H1 (cell line): Measurements from ENCODE around the gene SLC37A3. TPM values are rescaled to one million over a fixed set of nuclear protein-coding genes. Genes with fewer than 3 reads are reported as not detected.

ENCODE experiments used
- CTCF ChIA-PET: fragments of 300-600 bp; sonication (Branson Sonifier 250); formaldehyde crosslinking; loops from one replicate; lab custom pipeline; 2021; ENCODE audit not compliant: partially characterized antibody; lab: Charles Lee
- POLR2A ChIA-PET: fragments of 300-600 bp; sonication (Branson Sonifier 250); formaldehyde crosslinking; loops from one replicate; lab custom pipeline; 2021; ENCODE audit warnings: inconsistent platforms; ENCODE audit not compliant: partially characterized antibody; lab: Charles Lee
- DNase-seq, 2 experiments: peaks; one replicate each; pipeline versions ENCODE4 v3.0.0 to v3.0.0-alpha.2; 2010 to 2022; ENCODE audit warnings: low spot score in 2 of 2, low read depth in 1 of 2, mixed read lengths in 1 of 2
- FAIRE-seq: peaks from 2 replicates; lab custom pipeline; 2011; peaks lifted over from hg19 to GRCh38; lab: Jason Lieb, UNC
- H2AFZ ChIP-seq: 2 replicates; pipeline ENCODE4 v1.8.1; 2012; ENCODE audit warnings: low read length, inconsistent platforms
- H2AK5ac ChIP-seq: 2 replicates; pipeline ENCODE4 v1.6.1; 2013; ENCODE audit warnings: low read depth, low read length
- H2BK120ac ChIP-seq: replicated peaks from 2 replicates; pipeline ENCODE3; 2013; ENCODE audit warnings: low read depth, low read length, inconsistent platforms
- H2BK12ac ChIP-seq: 2 replicates; pipeline ENCODE4 v1.6.1; 2013; ENCODE audit warnings: low read depth, low read length
- H2BK15ac ChIP-seq: 2 replicates; pipeline ENCODE4 v1.6.1; 2013; ENCODE audit warnings: low read length
- H2BK20ac ChIP-seq: 2 replicates; pipeline ENCODE4 v1.6.1; 2013; ENCODE audit warnings: low read length
- H2BK5ac ChIP-seq: 2 replicates; pipeline ENCODE4 v1.6.1; 2013; ENCODE audit warnings: low read depth, low read length
- H3K14ac ChIP-seq: 2 replicates; pipeline ENCODE4 v1.6.1; 2013; ENCODE audit warnings: inconsistent platforms; ENCODE audit not compliant: insufficient read length
- H3K18ac ChIP-seq: 2 replicates; pipeline ENCODE4 v1.6.1; 2013; ENCODE audit warnings: low read length; ENCODE audit errors: extremely low read depth
- H3K23ac ChIP-seq: 2 replicates; pipeline ENCODE4 v1.6.1; 2013; ENCODE audit warnings: inconsistent platforms; ENCODE audit not compliant: insufficient read length
- H3K23me2 ChIP-seq: 2 replicates; pipeline ENCODE4 v1.6.1; 2013; ENCODE audit warnings: low read depth, low read length
- H3K27ac ChIP-seq: 2 replicates; pipeline ENCODE4 v1.6.1; 2011; ENCODE audit warnings: low read depth, low read length, inconsistent platforms
- H3K27me3 ChIP-seq, 4 experiments: replicated peaks in 1 of 4; 1 replicate in 1 of 4; 2 replicates in 3 of 4; pipeline versions ENCODE4 v1.6.1 to v1.8.1; 2011 to 2013; ENCODE audit warnings: low read length in 3 of 4, mild to moderate bottlenecking in 3 of 4, inconsistent platforms in 2 of 4, mixed read lengths in 2 of 4, moderate library complexity in 1 of 4; ENCODE audit not compliant: control insufficient read depth in 3 of 4, insufficient read depth in 3 of 4; ENCODE audit errors: extremely low read depth in 1 of 4
- H3K36me3 ChIP-seq, 4 experiments: 2 replicates each; pipeline versions ENCODE4 v1.6.1 to v1.8.1; 2011 to 2013; ENCODE audit warnings: mild to moderate bottlenecking in 4 of 4, low read length in 3 of 4, moderate library complexity in 2 of 4, control low read depth in 1 of 4, inconsistent platforms in 1 of 4; ENCODE audit not compliant: insufficient read depth in 4 of 4, control insufficient read depth in 2 of 4
- H3K4ac ChIP-seq: replicated peaks from 2 replicates; pipeline ENCODE3; 2013; ENCODE audit warnings: low read length, low read depth, mixed read lengths, inconsistent platforms; ENCODE audit not compliant: insufficient read length
- H3K4me1 ChIP-seq, 4 experiments: replicated peaks in 1 of 4; 1 replicate in 1 of 4; 2 replicates in 3 of 4; pipeline versions ENCODE4 v1.6.1 to v1.8.1; 2011 to 2013; ENCODE audit warnings: low read length in 3 of 4, inconsistent platforms in 2 of 4, mixed read lengths in 1 of 4; ENCODE audit not compliant: insufficient read depth in 4 of 4, control insufficient read depth in 3 of 4
- H3K4me2 ChIP-seq, 2 experiments: 2 replicates each; pipeline versions ENCODE4 v1.6.1 to v1.8.1; 2011 to 2013; ENCODE audit warnings: low read depth in 2 of 2, low read length in 2 of 2, control low read depth in 1 of 2, inconsistent platforms in 1 of 2, mild to moderate bottlenecking in 1 of 2; ENCODE audit not compliant: insufficient read depth in 1 of 2
- H3K4me3 ChIP-seq, 4 experiments: fragments of 200-600, 300-600 bp in 1 of 4; sonication (generic), shearing (Covaris generic), sonication (Bioruptor Twin) in 1 of 4; 2 replicates each; pipeline versions ENCODE4 v1.5.1 to v1.8.1; 2011 to 2016; ENCODE audit warnings: low read length in 4 of 4, low read depth in 3 of 4, control low read depth in 2 of 4, inconsistent platforms in 2 of 4, mild to moderate bottlenecking in 2 of 4, mixed read lengths in 1 of 4, moderate library complexity in 1 of 4; ENCODE audit not compliant: insufficient read depth in 2 of 4; ENCODE audit errors: extremely low read depth in 1 of 4
- H3K56ac ChIP-seq: replicated peaks from 2 replicates; pipeline ENCODE3; 2013; ENCODE audit warnings: low read depth, mild to moderate bottlenecking, mixed read lengths, low read length, inconsistent platforms; ENCODE audit not compliant: insufficient read length
- H3K79me1 ChIP-seq: 2 replicates; pipeline ENCODE4 v1.6.1; 2013; ENCODE audit warnings: low read depth, low read length, control low read depth
- H3K79me2 ChIP-seq, 2 experiments: 2 replicates each; pipeline versions ENCODE4 v1.6.1 to v1.8.1; 2012 to 2013; ENCODE audit warnings: low read length in 2 of 2, mild to moderate bottlenecking in 2 of 2, inconsistent platforms in 1 of 2; ENCODE audit not compliant: insufficient read depth in 2 of 2, control insufficient read depth in 1 of 2
- H3K9ac ChIP-seq, 4 experiments: replicated peaks in 1 of 4; 1 replicate in 1 of 4; 2 replicates in 3 of 4; pipeline versions ENCODE4 v1.6.1 to v1.8.1; 2011 to 2013; ENCODE audit warnings: low read depth in 3 of 4, low read length in 3 of 4, control low read depth in 2 of 4, mild to moderate bottlenecking in 2 of 4, moderate library complexity in 2 of 4, inconsistent platforms in 1 of 4; ENCODE audit errors: extremely low read depth in 1 of 4
- H3K9me3 ChIP-seq, 2 experiments: 2 replicates each; pipeline versions ENCODE4 v1.6.1 to v1.8.1; 2012 to 2013; ENCODE audit warnings: mild to moderate bottlenecking in 2 of 2, moderate library complexity in 2 of 2, control low read depth in 1 of 2, inconsistent platforms in 1 of 2, low read depth in 1 of 2, low read length in 1 of 2, mixed read lengths in 1 of 2; ENCODE audit not compliant: insufficient read depth in 2 of 2
- H4K20me1 ChIP-seq, 2 experiments: replicated peaks in 1 of 2; 2 replicates each; pipeline versions ENCODE3 to v1.8.1; 2011 to 2013; ENCODE audit warnings: inconsistent platforms in 2 of 2, low read length in 2 of 2, mild to moderate bottlenecking in 1 of 2; ENCODE audit not compliant: insufficient read depth in 2 of 2, control insufficient read depth in 1 of 2
- H4K5ac ChIP-seq: 2 replicates; pipeline ENCODE4 v1.6.1; 2013; ENCODE audit warnings: low read length, low read depth, mixed read lengths, inconsistent platforms; ENCODE audit not compliant: insufficient read length
- H4K8ac ChIP-seq: 2 replicates; pipeline ENCODE4 v1.8.0; 2013; ENCODE audit warnings: mild to moderate bottlenecking, moderate library complexity, low read length, inconsistent platforms; ENCODE audit not compliant: insufficient read depth; ENCODE audit errors: extremely low read depth
- H4K91ac ChIP-seq: replicated peaks from 2 replicates; pipeline ENCODE3; 2013; ENCODE audit warnings: low read length, mixed read lengths, inconsistent platforms; ENCODE audit not compliant: insufficient read length
- ATF2 ChIP-seq: IDR thresholded peaks from 2 replicates; pipeline ENCODE4 v1.6.1; 2012; ENCODE audit warnings: low read length, inconsistent platforms
- BACH1 ChIP-seq: IDR thresholded peaks from 2 replicates; pipeline ENCODE4 v1.6.1; 2012; ENCODE audit warnings: low read length, improper control_type of control experiment
- CTCF ChIP-seq, 3 experiments: IDR thresholded peaks; 1 replicate in 2 of 3; 2 replicates in 1 of 3; pipeline versions ENCODE4 v1.5.1 to v1.6.1; 2011; ENCODE audit warnings: low read length in 3 of 3, mild to moderate bottlenecking in 3 of 3, inconsistent platforms in 2 of 3, low read depth in 1 of 3, moderate library complexity in 1 of 3; ENCODE audit not compliant: insufficient read depth in 1 of 3; ENCODE audit errors: control extremely low read depth in 1 of 3
- HDAC2 ChIP-seq, 2 experiments: fragments of 300-600 bp in 1 of 2; sonication (generic) in 1 of 2; IDR thresholded peaks; 2 replicates each; pipeline ENCODE4 v1.6.1; 2011 to 2012; ENCODE audit warnings: low read depth in 2 of 2, low read length in 2 of 2, mild to moderate bottlenecking in 2 of 2, moderate library complexity in 2 of 2, borderline replicate concordance in 1 of 2, inconsistent platforms in 1 of 2
- KDM4A ChIP-seq: IDR thresholded peaks from one replicate; pipeline ENCODE4 v1.7.1; 2012; ENCODE audit warnings: low read depth, mild to moderate bottlenecking, moderate library complexity, low read length, inconsistent platforms; ENCODE audit not compliant: severe bottlenecking
- NRF1 ChIP-seq: IDR thresholded peaks from 2 replicates; pipeline ENCODE4 v1.6.1; 2011; ENCODE audit warnings: mild to moderate bottlenecking, low read depth, low read length, improper control_type of control experiment
- SAP30 ChIP-seq: fragments of 300-600 bp; sonication (generic); IDR thresholded peaks from 2 replicates; pipeline ENCODE4 v1.7.1; 2012; ENCODE audit warnings: low read length, moderate library complexity, mild to moderate bottlenecking, inconsistent platforms; ENCODE audit not compliant: insufficient read depth, insufficient replicate concordance
- SIN3A ChIP-seq, 2 experiments: IDR thresholded peaks in 1 of 2; conservative IDR thresholded peaks in 1 of 2; 2 replicates each; pipeline ENCODE4 v1.6.1; 2011 to 2012; ENCODE audit warnings: low read length in 2 of 2, improper control_type of control experiment in 1 of 2, low read depth in 1 of 2, mild to moderate bottlenecking in 1 of 2
- WGBS, 2 experiments: shearing (Covaris generic) in 1 of 2; methylation state at CpG; one replicate each; pipeline versions ENCODE4 v1.1.6 to v1.1.7; 2013 to 2015; ENCODE audit warnings: low lambda C conversion rate in 2 of 2, mixed read lengths in 2 of 2, inconsistent platforms in 1 of 2, low coverage in 1 of 2, missing lambda C conversion rate in 1 of 2; ENCODE audit not compliant: insufficient replicate concordance in 2 of 2, insufficient coverage in 1 of 2, insufficient read length in 1 of 2; ENCODE audit errors: extremely low coverage in 1 of 2, missing lambda C conversion rate in 1 of 2; 5-methylcytosine and 5-hydroxymethylcytosine counted together
- polyA plus RNA-seq, 7 experiments: library from polyadenylated mRNA; depleted of rRNA in 3 of 7; stranded (reverse) in 5 of 7; unstranded in 2 of 7; fragments of >200 nt in 5 of 7; fragments of 200-250 nt in 2 of 7; gene quantifications; 1 replicate in 5 of 7; 2 replicates in 1 of 7; 4 replicates in 1 of 7; pipeline versions ENCODE4 v1.2.1 to v1.2.3, GENCODE V29; 2011 to 2013; ENCODE audit warnings: missing spikeins in 2 of 7, mixed read lengths in 2 of 7
- total RNA-seq: library from RNA; stranded (reverse); fragmentation: NEBNext Ultra II Directional; extraction: Animal tissue kit (Norgen Biotek cat#: 25700); gene quantifications from 2 replicates; pipeline ENCODE4 v1.2.1, GENCODE V29; 2021

SLC37A3 gene
- total and polyA plus RNA-seq, 2 of the 8 experiments (the other 6 are each of a cell fraction or from before 2014, with no cell fraction given) = 58.2 to 71.0 TPM

- Histone ChIP-seq H4K8ac (no peak overlapping the region), H3K4ac (no peak overlapping the region)
- 99% methylated on average over 3 of the region's 3 CpGs; no CpG with 5 or more reads in 1 of the 2 experiments for WGBS, 2 experiments
- TF ChIP-seq HDAC2 (IDR thresholded peaks at IDR 0.05; ENCODE audit: borderline replicate concordance in 1 of 2, low read depth in 2 of 2, low read length in 2 of 2) = no peak
- TF ChIP-seq NRF1 = no peak
- no peak for TF ChIP-seq ATF2
- no peak for TF ChIP-seq BACH1
- TF ChIP-seq SIN3A (conservative IDR thresholded peaks at IDR 0.05 in 1 of 2, IDR thresholded peaks at IDR 0.05 in 1 of 2; ENCODE audit: low read depth in 1 of 2, low read length in 2 of 2) = no peak
- no peak for TF ChIP-seq SAP30
- TF ChIP-seq KDM4A = no peak
- TF ChIP-seq CTCF (IDR thresholded peaks at IDR 0.05; ENCODE audit: control extremely low read depth in 1 of 3, insufficient read depth in 1 of 3, low read depth in 1 of 3, low read length in 3 of 3) = no peak
- TF ChIP-seq, all 59 proteins: peak for 0
- H2BK5ac ChIP-seq = no peak overlapping the region
- no peak overlapping the region for H2BK20ac ChIP-seq
- FAIRE-seq = no peak
- H3K23me2 ChIP-seq = no peaks in the 10 kb centered on the region
- peaks cover 0 to 4% (median under 1%) of the 10 kb centered on the region in 4 experiments; a peak in 3 of 7 replicates for H3K4me1 ChIP-seq
- no peak overlapping the region for H3K23ac ChIP-seq
- no peak overlapping the region for H2AK5ac ChIP-seq
- no peak overlapping the region for H2BK120ac ChIP-seq
- H3K14ac ChIP-seq = no peak overlapping the region
- no peak overlapping the region for H2BK12ac ChIP-seq
- no peaks in the 10 kb centered on the region; a peak in 1 of 4 replicates for H3K79me2 ChIP-seq
- peaks cover 0 to 33% (median 5%) of the 10 kb centered on the region in 4 experiments; a peak in 3 of 8 replicates for H3K36me3 ChIP-seq
- no peak overlapping the region for H3K4me2 ChIP-seq
- H4K20me1 ChIP-seq = no peaks in the 10 kb centered on the region
- no peak overlapping the region for H4K91ac ChIP-seq
- no peak overlapping the region for H3K18ac ChIP-seq
- no peak overlapping the region for H4K5ac ChIP-seq
- H3K4me3 ChIP-seq = no peak overlapping the region
- H3K27ac ChIP-seq = no peak overlapping the region
- DNase-seq = no peak
- no peak overlapping the region for H3K9ac ChIP-seq
- no peak overlapping the region for H3K56ac ChIP-seq
- H3K79me1 ChIP-seq = no peaks in the 10 kb centered on the region
- no peaks in the 10 kb centered on the region for H3K27me3 ChIP-seq
- POLR2A ChIA-PET = no interaction called here
- H2BK15ac ChIP-seq = no peak overlapping the region
- H2AFZ ChIP-seq = no peak overlapping the region
- CTCF ChIA-PET = interaction anchor here (1.4 to 3.2 kb wide), 2 partner anchors 11 to 20 kb away, joined by 5 to 19 read pairs; no protein-coding TSS in a partner anchor
- no peaks in the 10 kb centered on the region for H3K9me3 ChIP-seq
These were observed 33.5 kb downstream of the SLC37A3 start for GRCh38 chr7:140364819-140365218.
